Mesenchymal stem cell (in vitro differentiated cells and primary cell): ENCODE data around the gene TENM4.
A peak's percentile ranks its signal among the peaks of the same experiment; 100 is the strongest.

Source experiments
- DNase-seq: peaks from one replicate; pipeline ENCODE4 v3.0.0-alpha.2; 2013
- H2AFZ ChIP-seq: one replicate; pipeline ENCODE4 v1.6.1; 2013; ENCODE audit warnings: low read depth, mild to moderate bottlenecking, control low read depth, inconsistent platforms, low read length, moderate library complexity
- H2AK5ac ChIP-seq: 2 replicates; pipeline ENCODE4 v1.6.1; 2013; ENCODE audit warnings: low read length, moderate library complexity, mild to moderate bottlenecking, inconsistent platforms; ENCODE audit not compliant: severe bottlenecking
- H2BK120ac ChIP-seq: one replicate; pipeline ENCODE4 v1.6.1; 2013; ENCODE audit warnings: low read depth, mild to moderate bottlenecking, inconsistent platforms, low read length, moderate library complexity
- H2BK12ac ChIP-seq, 2 experiments: one replicate each; pipeline ENCODE4 v1.6.1; 2013; ENCODE audit warnings: inconsistent platforms in 2 of 2, low read length in 2 of 2, mild to moderate bottlenecking in 2 of 2, moderate library complexity in 2 of 2, control low read depth in 1 of 2
- H2BK15ac ChIP-seq: one replicate; pipeline ENCODE4 v1.6.1; 2013; ENCODE audit warnings: mild to moderate bottlenecking, low read depth, inconsistent platforms; ENCODE audit not compliant: poor library complexity, severe bottlenecking
- H2BK5ac ChIP-seq: 2 replicates; pipeline ENCODE4 v1.6.1; 2013; ENCODE audit warnings: low read depth, mild to moderate bottlenecking, low read length, control low read depth, inconsistent platforms; ENCODE audit not compliant: poor library complexity, severe bottlenecking
- H3K14ac ChIP-seq, 2 experiments: one replicate each; pipeline ENCODE4 v1.6.1; 2013; ENCODE audit warnings: inconsistent platforms in 2 of 2, low read length in 2 of 2, control low read depth in 1 of 2, mild to moderate bottlenecking in 1 of 2, moderate library complexity in 1 of 2
- H3K18ac ChIP-seq, 2 experiments: one replicate each; pipeline ENCODE4 v1.6.1; 2013; ENCODE audit warnings: inconsistent platforms in 2 of 2, low read length in 2 of 2, control low read depth in 1 of 2, low read depth in 1 of 2, mild to moderate bottlenecking in 1 of 2
- H3K23ac ChIP-seq, 2 experiments: one replicate each; pipeline ENCODE4 v1.6.1; 2013; ENCODE audit warnings: inconsistent platforms in 2 of 2, low read length in 2 of 2, mild to moderate bottlenecking in 2 of 2, moderate library complexity in 2 of 2, control low read depth in 1 of 2
- H3K27ac ChIP-seq: 2 replicates; pipeline ENCODE4 v1.5.1; 2013; ENCODE audit warnings: mild to moderate bottlenecking, moderate library complexity, low read length, control low read depth, inconsistent platforms; ENCODE audit not compliant: poor library complexity, severe bottlenecking
- H3K27me3 ChIP-seq, 2 experiments: 2 replicates each; pipeline versions ENCODE4 v1.6.1 to v1.7.0; 2013; ENCODE audit warnings: low read length in 2 of 2, mild to moderate bottlenecking in 2 of 2, moderate library complexity in 2 of 2, control low read depth in 1 of 2, inconsistent platforms in 1 of 2; ENCODE audit not compliant: control insufficient read depth in 1 of 2, insufficient read depth in 1 of 2
- H3K36me3 ChIP-seq, 2 experiments: 2 replicates each; pipeline versions ENCODE4 v1.6.1 to v1.7.0; 2013; ENCODE audit warnings: low read length in 2 of 2, control low read depth in 1 of 2, inconsistent platforms in 1 of 2, low read depth in 1 of 2, mild to moderate bottlenecking in 1 of 2; ENCODE audit not compliant: insufficient read depth in 2 of 2, control insufficient read depth in 1 of 2
- H3K4ac ChIP-seq, 2 experiments: one replicate each; pipeline ENCODE4 v1.6.1; 2013; ENCODE audit warnings: inconsistent platforms in 2 of 2, low read length in 2 of 2, mild to moderate bottlenecking in 2 of 2, moderate library complexity in 2 of 2, control low read depth in 1 of 2, low read depth in 1 of 2
- H3K4me1 ChIP-seq: 2 replicates; pipeline ENCODE4 v1.6.1; 2013; ENCODE audit warnings: low read depth, low read length, control low read depth; ENCODE audit not compliant: control insufficient read depth, insufficient read depth
- H3K4me2 ChIP-seq: 2 replicates; pipeline ENCODE4 v1.6.1; 2013; ENCODE audit warnings: low read length, mild to moderate bottlenecking, inconsistent platforms; ENCODE audit not compliant: poor library complexity, severe bottlenecking
- H3K4me3 ChIP-seq, 2 experiments: 2 replicates each; pipeline versions ENCODE4 v1.5.1 to v1.7.0; 2013; ENCODE audit warnings: low read length in 2 of 2, mild to moderate bottlenecking in 2 of 2, control low read depth in 1 of 2, low read depth in 1 of 2; ENCODE audit not compliant: insufficient read depth in 1 of 2
- H3K79me1 ChIP-seq: replicated peaks from 2 replicates; pipeline ENCODE4 v1.6.1; 2013; ENCODE audit warnings: mild to moderate bottlenecking, control low read depth, low read length, inconsistent platforms; ENCODE audit not compliant: poor library complexity, severe bottlenecking
- H3K9ac ChIP-seq: 2 replicates; pipeline ENCODE4 v1.7.0; 2013; ENCODE audit warnings: mild to moderate bottlenecking, low read length, moderate library complexity
- H3K9me3 ChIP-seq: 2 replicates; pipeline ENCODE4 v1.7.0; 2013; ENCODE audit warnings: mild to moderate bottlenecking, low read length; ENCODE audit not compliant: control insufficient read depth
- H4K8ac ChIP-seq: one replicate; pipeline ENCODE4 v1.6.1; 2013; ENCODE audit warnings: inconsistent platforms, mild to moderate bottlenecking, low read length, moderate library complexity
- H4K91ac ChIP-seq: one replicate; pipeline ENCODE4 v1.6.1; 2013; ENCODE audit warnings: mild to moderate bottlenecking, low read length, inconsistent platforms
- WGBS: methylation state at CpG from one replicate; pipeline ENCODE4 v1.1.7; 2013; ENCODE audit warnings: mixed read lengths; 5-methylcytosine and 5-hydroxymethylcytosine counted together

Gene TENM4

DNA sequence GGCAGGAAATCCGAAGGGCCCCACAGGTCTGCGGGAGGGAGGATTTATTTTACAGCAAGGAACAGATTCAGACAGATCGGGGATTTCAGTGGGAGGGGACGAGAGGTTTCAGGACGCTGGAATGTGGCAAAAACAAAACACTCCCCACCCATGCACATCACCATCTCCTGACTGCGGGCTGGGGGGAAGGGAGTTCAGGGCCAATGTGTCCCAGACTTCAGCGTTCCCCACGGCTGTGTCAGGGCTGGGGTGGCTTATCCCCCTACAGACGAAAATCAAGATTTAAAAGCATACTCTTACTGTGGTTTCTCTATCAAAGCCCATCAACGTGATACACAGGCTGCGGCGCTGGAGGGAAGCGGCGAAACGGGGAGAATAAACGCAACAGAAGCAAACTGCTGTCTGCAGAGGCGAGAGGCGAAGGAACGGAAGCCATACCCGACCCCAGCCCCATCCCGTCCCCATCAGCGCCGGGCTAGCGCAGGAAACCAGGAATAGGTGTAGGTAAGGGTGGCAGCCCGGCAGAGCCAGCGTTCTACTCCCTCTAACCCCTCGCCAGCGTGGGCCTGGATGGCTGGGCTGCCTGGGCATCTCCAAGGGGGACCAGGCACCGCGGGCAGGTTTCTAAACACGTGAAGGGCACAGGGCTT, 2.7 kb downstream of the TENM4 start:
- Histone ChIP-seq H3K4me2 (peak overlapping the region; percentile 99), H3K27me3 (peaks cover 11 to 75% of the 10 kb centered on the region in 2 experiments), H3K79me1 (no peaks in the 10 kb centered on the region), H3K4me3 (peak overlapping the region; percentile 53 to 82), H2AK5ac (no peak overlapping the region), H3K27ac (no peak overlapping the region), H3K9me3 (no peaks in the 10 kb centered on the region), H2AFZ (peak overlapping the region; percentile 1), H3K18ac (peak overlapping the region; percentile 11 to 19), H3K36me3 (no peaks in the 10 kb centered on the region), H4K8ac (no peak overlapping the region), H2BK12ac (no peak overlapping the region), H2BK5ac (no peak overlapping the region), H3K4ac (peak overlapping the region in 1 of 2 experiments; percentile 67), H2BK15ac (no peak overlapping the region), H3K9ac (peak overlapping the region; percentile 94), H3K14ac (peak overlapping the region in 1 of 2 experiments; percentile 89), H3K23ac (peak overlapping the region in 1 of 2 experiments; percentile 80), H2BK120ac (no peak overlapping the region), H3K4me1 (peaks cover 40% of the 10 kb centered on the region), H4K91ac (peak overlapping the region; percentile 3)
- WGBS = 1% methylated on average over 23 of the region's 31 CpGs
- peak; percentile 22 for DNase-seq

DNA sequence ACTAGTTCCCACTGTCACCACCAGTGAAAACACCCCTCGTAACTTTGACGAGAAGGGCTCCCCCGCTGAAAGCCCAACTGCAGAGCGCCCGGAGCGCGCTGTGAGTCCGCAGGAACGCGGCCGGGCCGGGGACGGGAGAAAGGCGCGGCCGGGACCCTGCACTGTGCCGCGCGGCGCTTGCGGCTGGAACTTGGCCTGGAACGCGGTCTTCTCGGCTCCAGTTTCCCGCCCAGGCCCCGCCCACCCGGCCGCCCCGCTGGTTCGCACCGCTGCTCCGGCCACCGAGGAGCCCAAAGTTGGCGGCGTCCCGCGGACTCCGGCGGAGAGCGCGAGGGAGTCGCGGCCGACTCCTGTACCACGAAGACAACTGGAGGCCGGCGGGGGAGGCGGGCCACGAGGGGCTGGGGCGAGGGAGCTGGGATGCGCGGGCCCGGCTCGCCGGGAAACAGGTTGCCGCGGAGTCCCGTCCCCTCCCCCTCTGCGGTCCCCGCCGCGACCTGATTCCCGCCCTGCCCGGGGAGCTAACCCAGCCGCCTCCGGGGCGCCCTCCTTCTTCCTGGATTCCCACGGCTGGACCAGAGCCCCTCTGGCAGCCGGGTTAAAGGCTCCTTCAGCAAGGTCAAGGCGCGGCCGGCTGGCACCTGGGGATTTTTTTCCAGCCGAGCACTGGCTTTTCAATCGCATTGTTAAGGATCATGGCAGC, 3.4 kb downstream of the TENM4 start:
- no peak overlapping the region for H2BK120ac ChIP-seq
- H2BK5ac ChIP-seq = no peak overlapping the region
- H4K91ac ChIP-seq = no peak overlapping the region
- peak overlapping the region; percentile 42 to 50 for H3K18ac ChIP-seq
- no peak overlapping the region for H2AK5ac ChIP-seq
- H3K14ac ChIP-seq = no peak overlapping the region
- peaks cover 8 to 69% of the 10 kb centered on the region in 2 experiments for H3K27me3 ChIP-seq
- no peaks in the 10 kb centered on the region for H3K79me1 ChIP-seq
- no peak overlapping the region for H3K27ac ChIP-seq
- H2AFZ ChIP-seq = no peak overlapping the region
- no peak overlapping the region for H2BK15ac ChIP-seq
- H3K36me3 ChIP-seq = no peaks in the 10 kb centered on the region
- no peak overlapping the region for H4K8ac ChIP-seq
- peak overlapping the region; percentile 53 to 82 for H3K4me3 ChIP-seq
- peak overlapping the region; percentile 94 for H3K9ac ChIP-seq
- H3K23ac ChIP-seq = no peak overlapping the region
- H3K9me3 ChIP-seq = no peaks in the 10 kb centered on the region
- peak overlapping the region; percentile 99 for H3K4me2 ChIP-seq
- DNase-seq = peak; percentile 48
- peaks cover 40% of the 10 kb centered on the region for H3K4me1 ChIP-seq
- no peak overlapping the region for H3K4ac ChIP-seq
- no peak overlapping the region for H2BK12ac ChIP-seq
- under 1% methylated on average over 62 of the region's 74 CpGs for WGBS

DNA sequence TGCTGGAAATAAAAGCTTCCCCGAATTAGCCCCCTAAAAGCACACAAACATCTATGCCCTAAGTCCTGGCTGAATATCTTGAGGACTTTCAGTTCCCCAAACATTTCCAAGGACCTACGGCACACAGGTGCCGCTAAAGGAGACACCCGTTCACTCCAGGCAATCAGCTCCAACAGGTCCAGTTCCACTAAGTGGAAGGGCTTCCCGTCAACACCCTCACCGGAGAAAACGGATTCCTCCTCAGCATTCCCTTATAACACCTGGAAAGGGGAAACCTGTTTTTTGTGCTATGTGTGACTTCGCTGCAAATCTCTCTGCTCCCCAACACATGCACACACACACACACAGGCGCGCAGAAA, 3.9 kb downstream of the TENM4 start:
- Histone ChIP-seq H3K27ac (no peak overlapping the region), H3K79me1 (no peaks in the 10 kb centered on the region), H2BK5ac (no peak overlapping the region), H3K18ac (peak overlapping the region in 1 of 2 experiments; percentile 50), H3K4ac (no peak overlapping the region), H3K23ac (peak overlapping the region in 1 of 2 experiments; percentile 18), H3K4me1 (peaks cover 40% of the 10 kb centered on the region), H2BK12ac (no peak overlapping the region), H3K9ac (peak overlapping the region; percentile 79), H3K9me3 (no peaks in the 10 kb centered on the region), H3K4me2 (peak overlapping the region; percentile 99), H2AK5ac (no peak overlapping the region), H3K36me3 (no peaks in the 10 kb centered on the region), H2BK15ac (no peak overlapping the region), H3K27me3 (peaks cover 8 to 63% of the 10 kb centered on the region in 2 experiments), H2BK120ac (no peak overlapping the region), H4K91ac (no peak overlapping the region), H3K14ac (no peak overlapping the region), H3K4me3 (peak overlapping the region; percentile 53 to 82), H2AFZ (no peak overlapping the region), H4K8ac (no peak overlapping the region)
- DNase-seq = no peak
- 21% methylated on average over 10 of the region's 10 CpGs for WGBS

- 42% methylated on average over 2 of the region's 2 CpGs for whole genome bisulfite sequencing
- H2AFZ ChIP-seq = no peak overlapping the region
- no peak overlapping the region for H2BK12ac ChIP-seq
- no peak overlapping the region for H3K18ac ChIP-seq
- no peaks in the 10 kb centered on the region for H3K79me1 ChIP-seq
- no peak overlapping the region for H2AK5ac ChIP-seq
- H4K91ac ChIP-seq = no peak overlapping the region
- no peak overlapping the region for H2BK5ac ChIP-seq
- no peak overlapping the region for H2BK15ac ChIP-seq
- no peak overlapping the region for H3K27ac ChIP-seq
- H4K8ac ChIP-seq = no peak overlapping the region
- no peak overlapping the region for H3K4ac ChIP-seq
- H3K9me3 ChIP-seq = no peaks in the 10 kb centered on the region
- no peak for DNase-seq
- no peak overlapping the region for H3K4me3 ChIP-seq
- no peak overlapping the region for H3K9ac ChIP-seq
- H3K27me3 ChIP-seq = peaks cover 8 to 50% of the 10 kb centered on the region in 2 experiments
- no peak overlapping the region for H3K14ac ChIP-seq
- peaks cover 24% of the 10 kb centered on the region for H3K4me1 ChIP-seq
- H3K23ac ChIP-seq = no peak overlapping the region
- H3K4me2 ChIP-seq = no peak overlapping the region
- no peak overlapping the region for H2BK120ac ChIP-seq
- no peaks in the 10 kb centered on the region for H3K36me3 ChIP-seq
Measured at GRCh38 chr11:79434283-79434682, 6.5 kb downstream of the TENM4 start.
